Lower lobe of right lung (tissue), 2 donors: ENCODE data around the gene LMTK2. TPM values are rescaled to one million over a fixed set of nuclear protein-coding genes. Genes with fewer than 3 reads are reported as not detected.

Source experiments
- ATAC-seq, 2 donors: fragments of 200-7000 bp; cut with Tn5 transposase; one replicate each; pipeline ENCODE4 v1.9.1; 2020 to 2022; ENCODE audit warnings: mild to moderate bottlenecking in 2 of 2, moderate library complexity in 2 of 2
- DNase-seq: peaks from one replicate; pipeline ENCODE4 v3.0.0-alpha.2; 2020
- H3K27ac ChIP-seq: fragments of 200-600 bp; one replicate; pipeline ENCODE4 v1.8.0; 2022
- H3K27me3 ChIP-seq: fragments of 200-600 bp; one replicate; pipeline ENCODE4 v1.8.0; 2022; ENCODE audit warnings: low read depth
- H3K36me3 ChIP-seq: fragments of 200-600 bp; one replicate; pipeline ENCODE4 v1.8.0; 2022; ENCODE audit warnings: mild to moderate bottlenecking
- H3K4me1 ChIP-seq: fragments of 200-600 bp; one replicate; pipeline ENCODE4 v1.8.0; 2022
- H3K4me3 ChIP-seq: fragments of 200-600 bp; one replicate; pipeline ENCODE4 v1.8.0; 2022; ENCODE audit warnings: mild to moderate bottlenecking
- H3K9me3 ChIP-seq: fragments of 200-600 bp; one replicate; pipeline ENCODE4 v1.8.0; 2022
- intact Hi-C: fragments of 100-400 bp; cut with DNase I; formaldehyde crosslinking; loops from one replicate; pipeline ENCODE4 v1.11.0; 2022
- total RNA-seq: library from RNA; stranded (reverse); fragmentation: NEBNext Ultra II Directional; extraction: Animal tissue kit (Norgen Biotek cat#: 25700); gene quantifications from one replicate; pipeline ENCODE4 v1.2.1, GENCODE V29; 2021
- TF ChIP-seq, protein P1 (sequence below): fragments of 200-600 bp; IDR thresholded peaks from one replicate; pipeline ENCODE4 v1.8.0; 2022; ENCODE audit warnings: antibody characterized with exemption, mild to moderate bottlenecking
- donor health status: DM: no; HTN: yes; CAD: no; lungs with severe emphysema.

Gene LMTK2
- total RNA-seq, 1 donor from 2014 or later: 24.5 TPM

DNA sequence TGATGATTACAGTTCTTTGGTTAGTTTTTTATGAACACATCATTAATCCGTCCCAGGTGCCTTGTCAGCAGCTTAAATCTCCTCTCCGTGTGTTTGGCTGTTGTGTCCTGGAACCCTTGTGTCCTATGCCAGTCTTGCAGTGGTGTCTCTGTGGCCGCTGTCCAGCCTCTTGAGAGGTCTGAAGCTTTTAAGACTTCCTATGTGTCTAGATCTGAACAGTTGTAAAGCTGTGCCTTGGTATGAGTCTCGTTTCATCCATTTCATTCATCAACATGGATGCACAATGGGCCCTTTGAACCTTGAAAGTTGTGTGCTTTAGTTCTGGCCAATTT is 16.7 kb downstream of the LMTK2 start:
- DNase-seq (no peak), ATAC-seq (no peak)
- intact Hi-C loops: no loop called here
- H3K4me1 ChIP-seq: peaks cover 42% of the 10 kb centered on the region
- H3K27me3 ChIP-seq: no peaks in the 10 kb centered on the region
- no peaks in the 10 kb centered on the region for H3K9me3 ChIP-seq
- TF ChIP-seq, protein P1, sequence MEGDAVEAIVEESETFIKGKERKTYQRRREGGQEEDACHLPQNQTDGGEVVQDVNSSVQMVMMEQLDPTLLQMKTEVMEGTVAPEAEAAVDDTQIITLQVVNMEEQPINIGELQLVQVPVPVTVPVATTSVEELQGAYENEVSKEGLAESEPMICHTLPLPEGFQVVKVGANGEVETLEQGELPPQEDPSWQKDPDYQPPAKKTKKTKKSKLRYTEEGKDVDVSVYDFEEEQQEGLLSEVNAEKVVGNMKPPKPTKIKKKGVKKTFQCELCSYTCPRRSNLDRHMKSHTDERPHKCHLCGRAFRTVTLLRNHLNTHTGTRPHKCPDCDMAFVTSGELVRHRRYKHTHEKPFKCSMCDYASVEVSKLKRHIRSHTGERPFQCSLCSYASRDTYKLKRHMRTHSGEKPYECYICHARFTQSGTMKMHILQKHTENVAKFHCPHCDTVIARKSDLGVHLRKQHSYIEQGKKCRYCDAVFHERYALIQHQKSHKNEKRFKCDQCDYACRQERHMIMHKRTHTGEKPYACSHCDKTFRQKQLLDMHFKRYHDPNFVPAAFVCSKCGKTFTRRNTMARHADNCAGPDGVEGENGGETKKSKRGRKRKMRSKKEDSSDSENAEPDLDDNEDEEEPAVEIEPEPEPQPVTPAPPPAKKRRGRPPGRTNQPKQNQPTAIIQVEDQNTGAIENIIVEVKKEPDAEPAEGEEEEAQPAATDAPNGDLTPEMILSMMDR: no peak
- H3K4me3 ChIP-seq: no peak overlapping the region
- H3K27ac ChIP-seq: no peak overlapping the region
- H3K36me3 ChIP-seq: no peaks in the 10 kb centered on the region

- Histone ChIP-seq H3K4me1 (peaks cover 25% of the 10 kb centered on the region), H3K36me3 (no peaks in the 10 kb centered on the region), H3K27ac (no peak overlapping the region), H3K9me3 (no peaks in the 10 kb centered on the region), H3K27me3 (no peaks in the 10 kb centered on the region), H3K4me3 (no peak overlapping the region)
- ATAC-seq (peak; percentile 44 to 60), DNase-seq (no peak)
- intact Hi-C loops: no loop called here
- TF ChIP-seq, protein P1: no peak
Observed at GRCh38 chr7:98125759-98126158, 19.1 kb downstream of the LMTK2 start.

GRCh38 chr7:98126311-98127142 is 19.9 kb downstream of the LMTK2 start:
- H3K9me3 ChIP-seq: no peaks in the 10 kb centered on the region
- DNase-seq: no peak
- peaks cover 26% of the 10 kb centered on the region for H3K4me1 ChIP-seq

DNA sequence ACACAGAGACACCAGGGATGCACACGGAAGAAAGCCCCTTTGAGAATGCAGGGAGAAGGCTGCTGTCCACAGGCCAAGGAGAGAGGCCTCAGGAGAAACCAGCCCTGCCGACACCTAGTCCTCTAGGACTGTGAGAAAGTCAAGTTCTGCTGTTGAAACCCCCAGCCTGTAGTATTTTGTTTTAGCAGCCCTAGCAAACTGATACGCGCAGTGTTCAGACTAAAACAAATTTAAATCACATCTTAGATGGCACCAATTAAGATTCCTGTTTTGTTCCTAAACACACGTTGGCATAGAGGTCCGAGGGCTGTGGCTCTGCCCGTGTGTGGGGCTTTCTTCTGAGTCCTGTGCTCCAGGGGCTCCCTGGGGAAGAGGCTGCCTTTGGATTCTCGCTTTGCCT is 21.7 kb downstream of the LMTK2 start:
- intact Hi-C loops: no loop called here
- TF ChIP-seq, protein P1: no peak
- no peak for ATAC-seq
- Histone ChIP-seq H3K27me3 (no peaks in the 10 kb centered on the region), H3K27ac (no peak overlapping the region), H3K36me3 (no peaks in the 10 kb centered on the region), H3K4me3 (no peak overlapping the region), H3K9me3 (no peaks in the 10 kb centered on the region), H3K4me1 (peaks cover 33% of the 10 kb centered on the region)
- DNase-seq: no peak

More at GRCh38 chr7:98126311-98127142, 19.9 kb downstream of the LMTK2 start:
- intact Hi-C loops: no loop called here
- H3K4me3 ChIP-seq: no peak overlapping the region
- TF ChIP-seq, protein P1: no peak
- H3K36me3 ChIP-seq: no peaks in the 10 kb centered on the region
- H3K27me3 ChIP-seq: no peaks in the 10 kb centered on the region
- no peak overlapping the region for H3K27ac ChIP-seq
- peak in 1 of 2 donors; percentile 33 for ATAC-seq

DNA sequence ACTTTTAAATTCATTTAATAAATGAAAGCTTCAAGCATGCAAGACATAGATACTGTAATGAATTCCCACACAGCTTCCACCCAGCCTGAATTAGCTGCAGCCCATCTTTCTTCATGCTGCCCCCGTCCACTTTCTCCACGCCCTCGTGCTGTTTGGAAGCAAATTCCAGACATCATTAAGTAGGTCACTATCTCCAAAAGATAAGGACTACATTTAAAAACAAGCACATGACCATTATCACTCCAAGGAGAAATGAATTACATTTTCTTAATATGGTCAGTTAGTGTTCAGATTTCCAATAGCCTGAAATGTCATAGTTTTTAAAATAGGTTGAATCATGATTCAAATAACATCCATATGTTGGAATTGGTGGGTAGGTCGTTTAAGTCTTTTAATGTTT is 24.3 kb downstream of the LMTK2 start:
- intact Hi-C loops: no loop called here
- no peaks in the 10 kb centered on the region for H3K36me3 ChIP-seq
- H3K27ac ChIP-seq: peak overlapping the region; percentile 50
- H3K9me3 ChIP-seq: no peaks in the 10 kb centered on the region
- H3K27me3 ChIP-seq: no peaks in the 10 kb centered on the region
- ATAC-seq (no peak), DNase-seq (no peak)
- H3K4me1 ChIP-seq: peaks cover 57% of the 10 kb centered on the region
- no peak overlapping the region for H3K4me3 ChIP-seq
- TF ChIP-seq, protein P1: no peak
